SK-N-SH (cell line): ENCODE results near the gene LAMP5. TPM values are rescaled to one million over a fixed set of nuclear protein-coding genes. Genes with fewer than 3 reads are reported as not detected.

ENCODE experiments used
- CTCF ChIA-PET: fragments of 300-600, 350-600 bp; formaldehyde crosslinking; extraction: SDS; loops from one replicate; lab custom pipeline; 2021; lab: Yijun Ruan, JAX
- POLR2A ChIA-PET: fragments of 350-600 bp; sonication (Branson Sonifier 250); formaldehyde crosslinking; extraction: SDS; loops from one replicate; lab custom pipeline; 2020; ENCODE audit warnings: antibody characterized with exemption, inconsistent platforms; lab: Yijun Ruan, JAX
- DNase-seq: peaks from one replicate; pipeline ENCODE4 v3.0.0; 2012
- H2AFZ ChIP-seq: fragments of 200-600 bp; sonication (generic); 2 replicates; pipeline ENCODE4 v1.8.1; 2016; ENCODE audit warnings: antibody characterized with exemption, mild to moderate bottlenecking, low read depth
- H3F3A ChIP-seq: fragments of 200-600 bp; sonication (generic); replicated peaks from 2 replicates; pipeline ENCODE3; 2016; ENCODE audit warnings: antibody characterized with exemption, mild to moderate bottlenecking; ENCODE audit not compliant: insufficient read depth
- H3K27ac ChIP-seq, 2 experiments: fragments of 200-500 bp in 1 of 2; fragments of 200-600 bp in 1 of 2; sonication (Bioruptor generic) in 1 of 2; sonication (generic), shearing (Covaris generic) in 1 of 2; 2 replicates each; pipeline versions ENCODE4 v1.5.1 to v1.6.1; 2014 to 2016; ENCODE audit warnings: low read depth in 2 of 2, inconsistent platforms in 1 of 2, low read length in 1 of 2, mild to moderate bottlenecking in 1 of 2, mixed read lengths in 1 of 2
- H3K27me3 ChIP-seq: fragments of 200-600 bp; sonication (generic), shearing (Covaris generic); 2 replicates; pipeline ENCODE4 v1.6.1; 2016; ENCODE audit warnings: mixed run types; ENCODE audit not compliant: insufficient read depth
- H3K36me3 ChIP-seq, 2 experiments: fragments of 200-500 bp in 1 of 2; fragments of 200-600 bp in 1 of 2; sonication (Bioruptor generic) in 1 of 2; sonication (generic) in 1 of 2; replicated peaks in 1 of 2; 2 replicates each; pipeline versions ENCODE3 to v1.5.1; 2014 to 2016; ENCODE audit warnings: low read length in 1 of 2, mild to moderate bottlenecking in 1 of 2; ENCODE audit not compliant: insufficient read depth in 2 of 2, control insufficient read depth in 1 of 2
- H3K4me1 ChIP-seq, 2 experiments: fragments of 200-500 bp in 1 of 2; fragments of 200-600 bp in 1 of 2; sonication (Bioruptor generic) in 1 of 2; sonication (generic), shearing (Covaris generic) in 1 of 2; 2 replicates each; pipeline versions ENCODE4 v1.5.1 to v1.6.1; 2014 to 2016; ENCODE audit warnings: low read depth in 1 of 2, low read length in 1 of 2, mixed run types in 1 of 2; ENCODE audit not compliant: insufficient read depth in 2 of 2, control insufficient read depth in 1 of 2
- H3K4me2 ChIP-seq: fragments of 200-600 bp; sonication (generic), shearing (Covaris generic); 2 replicates; pipeline ENCODE4 v1.6.1; 2017; ENCODE audit warnings: mixed run types
- H3K4me3 ChIP-seq, 2 experiments: fragments of 200-500 bp in 1 of 2; fragments of 200-600 bp in 1 of 2; sonication (Bioruptor generic) in 1 of 2; sonication (generic), shearing (Covaris generic) in 1 of 2; 2 replicates each; pipeline versions ENCODE4 v1.5.1 to v1.8.1; 2014 to 2016; ENCODE audit warnings: low read depth in 2 of 2, inconsistent platforms in 1 of 2, low read length in 1 of 2, mild to moderate bottlenecking in 1 of 2, mixed read lengths in 1 of 2, moderate library complexity in 1 of 2
- H3K79me2 ChIP-seq: fragments of 200-600 bp; sonication (generic); 2 replicates; pipeline ENCODE4 v1.8.1; 2017; ENCODE audit warnings: mild to moderate bottlenecking; ENCODE audit not compliant: insufficient read depth
- H3K9ac ChIP-seq: fragments of 200-600 bp; sonication (generic); 2 replicates; pipeline ENCODE4 v1.6.1; 2017; ENCODE audit warnings: mixed run types
- H3K9me2 ChIP-seq: fragments of 200-600 bp; sonication (generic); 2 replicates; pipeline ENCODE4 v1.6.1; 2017; ENCODE audit warnings: mixed run types
- H3K9me3 ChIP-seq: fragments of 200-600 bp; sonication (generic); 2 replicates; pipeline ENCODE4 v1.6.1; 2017; ENCODE audit warnings: mixed run types, mild to moderate bottlenecking, moderate library complexity
- H4K20me1 ChIP-seq: fragments of 200-600 bp; sonication (generic); 2 replicates; pipeline ENCODE4 v1.6.1; 2017; ENCODE audit warnings: mild to moderate bottlenecking, mixed run types; ENCODE audit not compliant: insufficient read depth
- CHD2 ChIP-seq: fragments of 150-350 bp; IDR thresholded peaks from 2 replicates; pipeline ENCODE4 v1.6.1; 2018; ENCODE audit warnings: low read length; ENCODE audit not compliant: partially characterized antibody
- FOXM1 ChIP-seq: IDR thresholded peaks from 2 replicates; pipeline ENCODE4 v1.4.0; 2012; ENCODE audit warnings: low read depth, mild to moderate bottlenecking
- GABPA ChIP-seq: IDR thresholded peaks from 2 replicates; pipeline ENCODE4 v1.4.0; 2012; ENCODE audit warnings: low read depth, mild to moderate bottlenecking
- MXI1 ChIP-seq: IDR thresholded peaks from 2 replicates; pipeline ENCODE4 v1.6.1; 2012; ENCODE audit warnings: mild to moderate bottlenecking, low read depth, low read length, improper control_type of control experiment
- NFIC ChIP-seq: IDR thresholded peaks from 2 replicates; pipeline ENCODE4 v1.4.0; 2012; ENCODE audit warnings: borderline replicate concordance
- NRF1 ChIP-seq: IDR thresholded peaks from 2 replicates; pipeline ENCODE4 v1.6.1; 2012; ENCODE audit warnings: low read depth, mild to moderate bottlenecking, low read length
- RAD21 ChIP-seq: IDR thresholded peaks from 2 replicates; pipeline ENCODE4 v1.6.1; 2012; ENCODE audit warnings: mild to moderate bottlenecking, low read length
- RCOR1 ChIP-seq: fragments of 150-350 bp; IDR thresholded peaks from 2 replicates; pipeline ENCODE4 v1.6.1; 2017; ENCODE audit warnings: antibody characterized with exemption, low read length
- YY1 ChIP-seq: IDR thresholded peaks from 2 replicates; pipeline ENCODE4 v1.4.0; 2012; ENCODE audit warnings: low read depth, mild to moderate bottlenecking
- whole genome bisulfite sequencing: methylation state at CpG from one replicate; pipeline ENCODE4 v1.1.6; 2017; ENCODE audit warnings: low lambda C conversion rate; 5-methylcytosine and 5-hydroxymethylcytosine counted together
- polyA plus RNA-seq, 3 experiments: library from polyadenylated mRNA; depleted of rRNA; stranded (reverse); fragments of >200 nt; gene quantifications; 2 replicates each; pipeline ENCODE4 v1.2.3, GENCODE V29; 2012
- TF ChIP-seq, protein P1 (sequence below): IDR thresholded peaks from 2 replicates; pipeline ENCODE4 v1.6.1; 2012; ENCODE audit warnings: mild to moderate bottlenecking, low read depth, low read length, moderate library complexity
- TF ChIP-seq, protein P2 (sequence below): fragments of 150-350 bp; IDR thresholded peaks from 2 replicates; pipeline ENCODE4 v1.6.1; 2017; ENCODE audit warnings: antibody characterized with exemption, low read length, low read depth, borderline replicate concordance
- TF ChIP-seq, protein P3 (sequence below): IDR thresholded peaks from 2 replicates; pipeline ENCODE4 v1.4.0; 2012; ENCODE audit warnings: low read depth, borderline replicate concordance
- TF ChIP-seq, protein P4 (sequence below): fragments of 200-600 bp; sonication (generic); IDR thresholded peaks from 2 replicates; pipeline ENCODE4 v1.6.1; 2017; ENCODE audit warnings: antibody characterized with exemption, mild to moderate bottlenecking, moderate library complexity
- TF ChIP-seq, protein P5 (sequence below): fragments of 150-350 bp; IDR thresholded peaks from 2 replicates; pipeline ENCODE4 v1.6.1; 2016; ENCODE audit warnings: mild to moderate bottlenecking, low read depth, low read length

LAMP5 gene
- polyA plus RNA-seq, 1 of the 3 experiments (the other 2 are of a cell fraction), result 4.8 TPM

DNA sequence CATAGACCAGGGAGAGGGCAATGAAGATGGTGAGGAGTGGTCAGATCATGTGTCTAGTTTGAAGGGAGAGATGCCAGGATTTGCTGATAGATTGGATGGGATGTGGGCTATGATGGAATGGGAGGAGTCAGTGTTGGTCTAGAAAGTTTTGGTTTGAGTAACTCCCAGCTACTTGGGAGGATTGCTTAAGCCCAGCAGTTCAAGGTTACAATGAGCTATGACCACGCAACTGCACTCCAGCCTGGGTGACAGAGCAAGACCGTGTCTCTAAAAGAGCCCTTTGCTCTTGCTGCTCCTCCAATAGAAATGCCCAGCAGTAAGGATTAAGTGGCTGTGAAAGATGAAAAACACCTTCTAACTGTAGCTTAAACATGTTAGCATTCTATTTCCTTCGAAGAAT, 18.2 kb upstream of the LAMP5 start (continued):
- TF ChIP-seq RAD21, result no peak

DNA sequence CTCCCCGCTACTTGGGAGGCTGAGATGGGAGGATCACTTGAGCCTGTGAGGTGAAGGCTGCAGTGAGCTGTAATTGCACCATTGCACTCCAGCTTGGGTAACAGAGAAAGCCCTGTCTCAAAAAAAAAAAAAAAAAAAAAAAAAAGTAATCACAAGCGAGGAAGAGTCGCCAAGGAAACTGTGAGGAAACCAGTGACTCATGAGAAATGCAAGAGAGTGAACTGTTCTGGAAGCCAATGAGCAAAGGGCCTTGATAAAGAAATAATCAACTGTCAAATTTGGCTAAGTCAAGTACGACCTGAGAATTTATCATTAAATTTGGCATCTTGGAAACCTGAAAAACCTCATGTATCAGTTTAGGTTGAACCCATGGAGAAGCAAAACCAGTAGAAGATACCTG, 16.1 kb upstream of the LAMP5 start:
- Histone ChIP-seq H3K4me3 (no peak overlapping the region), H4K20me1 (no peaks in the 10 kb centered on the region), H3K4me2 (no peak overlapping the region), H3K9me2 (no peaks in the 10 kb centered on the region), H3K9me3 (no peaks in the 10 kb centered on the region), H3F3A (no peaks in the 10 kb centered on the region), H3K9ac (no peak overlapping the region), H3K27me3 (no peaks in the 10 kb centered on the region), H3K79me2 (no peaks in the 10 kb centered on the region), H3K27ac (peak overlapping the region in 1 of 2 experiments; percentile 20; a peak in 1 of 4 replicates), H3K4me1 (0 out of 4 replicates have a peak, but pooled peaks cover 0 to 10% of the 10 kb centered on the region in 2 experiments), H3K36me3 (no peaks in the 10 kb centered on the region), H2AFZ (no peak overlapping the region)
- ChIA-PET CTCF (interaction anchor here (1.5 to 2.8 kb wide), 2 partner anchors 12 to 91 kb away, joined by 4 to 13 read pairs; no protein-coding TSS in a partner anchor), POLR2A (no interaction called here)
- TF ChIP-seq, protein P1, sequence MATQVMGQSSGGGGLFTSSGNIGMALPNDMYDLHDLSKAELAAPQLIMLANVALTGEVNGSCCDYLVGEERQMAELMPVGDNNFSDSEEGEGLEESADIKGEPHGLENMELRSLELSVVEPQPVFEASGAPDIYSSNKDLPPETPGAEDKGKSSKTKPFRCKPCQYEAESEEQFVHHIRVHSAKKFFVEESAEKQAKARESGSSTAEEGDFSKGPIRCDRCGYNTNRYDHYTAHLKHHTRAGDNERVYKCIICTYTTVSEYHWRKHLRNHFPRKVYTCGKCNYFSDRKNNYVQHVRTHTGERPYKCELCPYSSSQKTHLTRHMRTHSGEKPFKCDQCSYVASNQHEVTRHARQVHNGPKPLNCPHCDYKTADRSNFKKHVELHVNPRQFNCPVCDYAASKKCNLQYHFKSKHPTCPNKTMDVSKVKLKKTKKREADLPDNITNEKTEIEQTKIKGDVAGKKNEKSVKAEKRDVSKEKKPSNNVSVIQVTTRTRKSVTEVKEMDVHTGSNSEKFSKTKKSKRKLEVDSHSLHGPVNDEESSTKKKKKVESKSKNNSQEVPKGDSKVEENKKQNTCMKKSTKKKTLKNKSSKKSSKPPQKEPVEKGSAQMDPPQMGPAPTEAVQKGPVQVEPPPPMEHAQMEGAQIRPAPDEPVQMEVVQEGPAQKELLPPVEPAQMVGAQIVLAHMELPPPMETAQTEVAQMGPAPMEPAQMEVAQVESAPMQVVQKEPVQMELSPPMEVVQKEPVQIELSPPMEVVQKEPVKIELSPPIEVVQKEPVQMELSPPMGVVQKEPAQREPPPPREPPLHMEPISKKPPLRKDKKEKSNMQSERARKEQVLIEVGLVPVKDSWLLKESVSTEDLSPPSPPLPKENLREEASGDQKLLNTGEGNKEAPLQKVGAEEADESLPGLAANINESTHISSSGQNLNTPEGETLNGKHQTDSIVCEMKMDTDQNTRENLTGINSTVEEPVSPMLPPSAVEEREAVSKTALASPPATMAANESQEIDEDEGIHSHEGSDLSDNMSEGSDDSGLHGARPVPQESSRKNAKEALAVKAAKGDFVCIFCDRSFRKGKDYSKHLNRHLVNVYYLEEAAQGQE, result no peak
- TF ChIP-seq MXI1 (no peak), GABPA (no peak)
- TF ChIP-seq, protein P2, sequence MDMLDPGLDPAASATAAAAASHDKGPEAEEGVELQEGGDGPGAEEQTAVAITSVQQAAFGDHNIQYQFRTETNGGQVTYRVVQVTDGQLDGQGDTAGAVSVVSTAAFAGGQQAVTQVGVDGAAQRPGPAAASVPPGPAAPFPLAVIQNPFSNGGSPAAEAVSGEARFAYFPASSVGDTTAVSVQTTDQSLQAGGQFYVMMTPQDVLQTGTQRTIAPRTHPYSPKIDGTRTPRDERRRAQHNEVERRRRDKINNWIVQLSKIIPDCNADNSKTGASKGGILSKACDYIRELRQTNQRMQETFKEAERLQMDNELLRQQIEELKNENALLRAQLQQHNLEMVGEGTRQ, result no peak
- WGBS, result 75% methylated on average over 4 of the region's 4 CpGs
- no peak for DNase-seq

DNA sequence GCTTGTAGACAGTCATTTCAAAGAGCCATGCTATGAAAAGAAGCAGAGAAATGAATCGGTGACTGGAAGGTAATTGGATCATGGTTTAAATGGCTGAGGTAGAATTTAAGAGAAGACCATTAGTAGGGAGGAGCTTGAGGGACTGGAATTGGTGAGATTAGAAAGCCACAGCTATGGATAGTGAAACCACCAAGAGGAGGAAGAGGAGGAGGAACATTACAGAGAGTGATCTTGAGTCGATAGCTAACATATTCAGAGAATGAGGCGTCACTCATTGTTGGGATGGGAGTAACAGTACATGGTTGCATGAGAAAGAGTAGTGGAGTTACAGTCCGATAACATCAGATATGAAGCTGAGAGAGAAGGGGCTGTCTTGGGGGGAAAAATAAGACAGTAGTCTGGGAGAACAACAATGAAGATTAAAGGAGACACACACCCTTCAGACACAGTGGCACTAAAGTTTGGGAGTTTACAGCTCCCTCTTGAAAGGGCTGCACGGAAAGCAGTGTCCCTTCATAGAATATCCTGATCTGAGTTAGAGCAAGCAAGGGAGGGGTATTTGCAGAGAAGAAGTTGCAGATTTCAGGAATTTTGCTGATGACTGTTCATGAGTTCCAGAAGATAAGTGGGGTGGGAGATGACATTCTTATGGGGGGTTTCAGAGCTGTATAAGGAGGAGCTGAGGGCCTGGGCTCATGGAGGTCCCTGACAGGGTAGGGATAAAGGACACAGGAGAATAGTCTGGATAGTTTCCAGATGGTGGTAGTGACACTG, 15.1 kb upstream of the LAMP5 start:
- Histone ChIP-seq H3K27me3 (no peaks in the 10 kb centered on the region), H3K9ac (no peak overlapping the region), H3K36me3 (no peaks in the 10 kb centered on the region), H3K27ac (peak overlapping the region in 1 of 2 experiments; percentile 20; a peak in 1 of 4 replicates), H3K4me1 (0 out of 4 replicates have a peak, but pooled peaks cover 0 to 5% of the 10 kb centered on the region in 2 experiments), H3K4me3 (no peak overlapping the region), H3K9me3 (no peaks in the 10 kb centered on the region), H4K20me1 (no peaks in the 10 kb centered on the region), H3K4me2 (no peak overlapping the region), H3K79me2 (no peaks in the 10 kb centered on the region), H2AFZ (no peak overlapping the region), H3F3A (no peaks in the 10 kb centered on the region), H3K9me2 (no peaks in the 10 kb centered on the region)
- CTCF ChIA-PET, result interaction anchor here (0.8 to 2.8 kb wide), 6 partner anchors 13 to 118 kb away, joined by 3 to 13 read pairs (median 4); no protein-coding TSS in a partner anchor
- POLR2A ChIA-PET, result no interaction called here
- 93% methylated on average over 5 of the region's 5 CpGs for WGBS
- DNase-seq, result no peak
- TF ChIP-seq RCOR1 (no peak), CHD2 (no peak), NRF1 (no peak), RAD21 (no peak), YY1 (no peak), NFIC (no peak), MXI1 (no peak), FOXM1 (no peak)
- TF ChIP-seq, protein P3, sequence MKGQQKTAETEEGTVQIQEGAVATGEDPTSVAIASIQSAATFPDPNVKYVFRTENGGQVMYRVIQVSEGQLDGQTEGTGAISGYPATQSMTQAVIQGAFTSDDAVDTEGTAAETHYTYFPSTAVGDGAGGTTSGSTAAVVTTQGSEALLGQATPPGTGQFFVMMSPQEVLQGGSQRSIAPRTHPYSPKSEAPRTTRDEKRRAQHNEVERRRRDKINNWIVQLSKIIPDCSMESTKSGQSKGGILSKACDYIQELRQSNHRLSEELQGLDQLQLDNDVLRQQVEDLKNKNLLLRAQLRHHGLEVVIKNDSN, result no peak
- TF ChIP-seq, protein P4, sequence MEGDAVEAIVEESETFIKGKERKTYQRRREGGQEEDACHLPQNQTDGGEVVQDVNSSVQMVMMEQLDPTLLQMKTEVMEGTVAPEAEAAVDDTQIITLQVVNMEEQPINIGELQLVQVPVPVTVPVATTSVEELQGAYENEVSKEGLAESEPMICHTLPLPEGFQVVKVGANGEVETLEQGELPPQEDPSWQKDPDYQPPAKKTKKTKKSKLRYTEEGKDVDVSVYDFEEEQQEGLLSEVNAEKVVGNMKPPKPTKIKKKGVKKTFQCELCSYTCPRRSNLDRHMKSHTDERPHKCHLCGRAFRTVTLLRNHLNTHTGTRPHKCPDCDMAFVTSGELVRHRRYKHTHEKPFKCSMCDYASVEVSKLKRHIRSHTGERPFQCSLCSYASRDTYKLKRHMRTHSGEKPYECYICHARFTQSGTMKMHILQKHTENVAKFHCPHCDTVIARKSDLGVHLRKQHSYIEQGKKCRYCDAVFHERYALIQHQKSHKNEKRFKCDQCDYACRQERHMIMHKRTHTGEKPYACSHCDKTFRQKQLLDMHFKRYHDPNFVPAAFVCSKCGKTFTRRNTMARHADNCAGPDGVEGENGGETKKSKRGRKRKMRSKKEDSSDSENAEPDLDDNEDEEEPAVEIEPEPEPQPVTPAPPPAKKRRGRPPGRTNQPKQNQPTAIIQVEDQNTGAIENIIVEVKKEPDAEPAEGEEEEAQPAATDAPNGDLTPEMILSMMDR, result no peak
- TF ChIP-seq, protein P5, sequence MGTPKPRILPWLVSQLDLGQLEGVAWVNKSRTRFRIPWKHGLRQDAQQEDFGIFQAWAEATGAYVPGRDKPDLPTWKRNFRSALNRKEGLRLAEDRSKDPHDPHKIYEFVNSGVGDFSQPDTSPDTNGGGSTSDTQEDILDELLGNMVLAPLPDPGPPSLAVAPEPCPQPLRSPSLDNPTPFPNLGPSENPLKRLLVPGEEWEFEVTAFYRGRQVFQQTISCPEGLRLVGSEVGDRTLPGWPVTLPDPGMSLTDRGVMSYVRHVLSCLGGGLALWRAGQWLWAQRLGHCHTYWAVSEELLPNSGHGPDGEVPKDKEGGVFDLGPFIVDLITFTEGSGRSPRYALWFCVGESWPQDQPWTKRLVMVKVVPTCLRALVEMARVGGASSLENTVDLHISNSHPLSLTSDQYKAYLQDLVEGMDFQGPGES, result no peak
